ENCODE measurements around the gene ANKFN1.

DNA sequence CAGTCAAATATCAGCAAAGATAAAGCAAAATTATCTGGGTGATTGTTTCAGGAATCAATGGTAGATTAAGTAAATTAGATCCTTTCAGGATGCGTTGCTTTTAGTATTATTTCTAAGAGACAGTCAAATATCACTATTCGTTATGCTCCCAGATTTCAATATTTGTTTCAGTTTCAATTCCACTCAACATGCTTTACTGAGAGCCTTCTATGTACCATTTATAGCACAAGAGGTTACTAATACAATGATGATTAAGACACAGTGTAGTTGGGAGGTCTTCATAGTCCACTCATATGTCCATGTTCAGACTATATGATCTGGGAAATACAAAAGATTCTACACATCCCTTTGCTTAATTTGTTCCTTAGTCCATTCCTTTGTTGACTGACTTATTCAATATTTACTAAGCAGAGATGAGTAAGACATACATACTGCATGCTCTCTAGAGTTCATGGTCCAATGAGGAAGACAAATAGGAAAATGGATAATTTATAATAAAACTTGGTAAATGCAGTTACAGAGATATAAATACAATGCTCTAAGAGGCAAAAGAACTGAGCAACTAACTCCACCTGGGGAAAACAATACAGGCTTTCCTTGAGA is 352.0 kb downstream of the ANKFN1 start:
- TF ChIP-seq CTCF (IDR thresholded peaks at IDR 0.05) (no peak), EZH2 (IDR thresholded peaks at IDR 0.05) (no peak)
